Placental epithelial cell (primary cell): ENCODE data around the gene ANKRD65. TPM values are rescaled to one million over a fixed set of nuclear protein-coding genes. Genes with fewer than 3 reads are reported as not detected.

Experiments used
- total RNA-seq: library from RNA; depleted of rRNA; stranded (reverse); fragments of >200 nt; gene quantifications from 2 replicates; pipeline ENCODE4 v1.2.3, GENCODE V29; 2012

Gene ANKRD65
- 1.6 and 2.7 TPM in 2 replicates for total RNA-seq

GRCh38 chr1:1421147-1421906, at the start of gene ANKRD65:
TSS of gene ANKRD65 (minus strand) at chr1:1421276. CDS start at chr1:1421005, 271 bp downstream.

GRCh38 chr1:1449099-1449739, 28.1 kb upstream of the ANKRD65 start, which contains the start of gene ATAD3C:
TSS of gene ATAD3C (plus strand) at chr1:1449689. CDS start at chr1:1450684, 995 bp downstream.

GRCh38 chr1:1435106-1435903, 14.2 kb upstream of the ANKRD65 start, which contains the start of gene VWA1:
TSS of gene VWA1 (plus strand) at chr1:1435690. CDS start at chr1:1435749, 59 bp downstream.

GRCh38 chr1:1406821-1407635, 14.0 kb downstream of the ANKRD65 start, which contains the start of gene MRPL20:
TSS of gene MRPL20 (minus strand) at chr1:1407293. CDS start at chr1:1407217, 76 bp downstream.

GRCh38 chr1:1399187-1399871, 21.7 kb downstream of the ANKRD65 start, which contains the start of gene CCNL2:
TSS of gene CCNL2 (minus strand) at chr1:1399335. CDS start at chr1:1399306, 29 bp downstream.

GRCh38 chr1:1374929-1375662, 46.0 kb downstream of the ANKRD65 start, which contains the start of gene AURKAIP1:
TSS of gene AURKAIP1 (minus strand) at chr1:1375207. CDS start at chr1:1374756, 451 bp downstream.

Other genes starting within 250 kb of the ANKRD65 start
- not detected in 2 replicates for gene TTLL10, start 247.4 kb downstream of the ANKRD65 start, total RNA-seq
- not detected in 2 replicates for gene TNFRSF18, start 214.7 kb downstream of the ANKRD65 start, total RNA-seq
- gene TNFRSF4, start 207.1 kb downstream of the ANKRD65 start, total RNA-seq, result not detected in 2 replicates
- 117 and 120 TPM in 2 replicates for gene SDF4, start 189.3 kb downstream of the ANKRD65 start, total RNA-seq
- gene B3GALT6, start 189.0 kb downstream of the ANKRD65 start, total RNA-seq, result 21.4 and 25.5 TPM in 2 replicates
- 0.79 and 1.7 TPM in 2 replicates for gene C1QTNF12, start 174.6 kb downstream of the ANKRD65 start, total RNA-seq
- 35.6 and 36.9 TPM in 2 replicates for gene UBE2J2, start 147.4 kb downstream of the ANKRD65 start, total RNA-seq
- gene SCNN1D, start 140.8 kb downstream of the ANKRD65 start, total RNA-seq, result 0.79 and 1.8 TPM in 2 replicates
- gene ACAP3, start 113.3 kb downstream of the ANKRD65 start, total RNA-seq, result 75.7 and 101 TPM in 2 replicates
- gene PUSL1, start 112.7 kb downstream of the ANKRD65 start, total RNA-seq, result 42.4 and 62.1 TPM in 2 replicates
- 79.4 and 79.7 TPM in 2 replicates for gene INTS11, start 96.6 kb downstream of the ANKRD65 start, total RNA-seq
- 23.2 and 28.3 TPM in 2 replicates for gene CPTP, start 96.5 kb downstream of the ANKRD65 start, total RNA-seq
- gene TAS1R3, start 90.0 kb downstream of the ANKRD65 start, total RNA-seq, result 0.11 and 0.39 TPM in 2 replicates
- 111 and 118 TPM in 2 replicates for gene DVL1, start 71.9 kb downstream of the ANKRD65 start, total RNA-seq
- 461 and 718 TPM in 2 replicates for gene MXRA8, start 62.7 kb downstream of the ANKRD65 start, total RNA-seq
- gene AURKAIP1, start 46.1 kb downstream of the ANKRD65 start, total RNA-seq, result 75.4 and 118 TPM in 2 replicates
- gene CCNL2, start 21.9 kb downstream of the ANKRD65 start, total RNA-seq, result 102 and 177 TPM in 2 replicates
- gene MRPL20, start 14.0 kb downstream of the ANKRD65 start, total RNA-seq, result 69.1 and 77.3 TPM in 2 replicates
- 46.0 and 64.8 TPM in 2 replicates for gene VWA1, start 14.4 kb upstream of the ANKRD65 start, total RNA-seq
- gene ATAD3C, start 28.4 kb upstream of the ANKRD65 start, total RNA-seq, result 3.5 TPM in 2 replicates
- 18.5 and 24.0 TPM in 2 replicates for gene ATAD3B, start 50.5 kb upstream of the ANKRD65 start, total RNA-seq
- gene ATAD3A, start 90.9 kb upstream of the ANKRD65 start, total RNA-seq, result 14.5 and 29.3 TPM in 2 replicates
- gene TMEM240, start 119.3 kb upstream of the ANKRD65 start, total RNA-seq, result 2.1 and 3.9 TPM in 2 replicates
- 57.3 and 98.7 TPM in 2 replicates for gene SSU72, start 153.6 kb upstream of the ANKRD65 start, total RNA-seq
- gene FNDC10, start 178.9 kb upstream of the ANKRD65 start, total RNA-seq, result 2.7 and 5.3 TPM in 2 replicates
- gene MIB2, start 194.2 kb upstream of the ANKRD65 start, total RNA-seq, result 74.2 and 111 TPM in 2 replicates
- gene MMP23B, start 210.9 kb upstream of the ANKRD65 start, total RNA-seq, result 59.8 and 73.0 TPM in 2 replicates
- gene CDK11B, start 237.7 kb upstream of the ANKRD65 start, total RNA-seq, result 5.5 and 8.7 TPM in 2 replicates